Sciatic nerve (tissue), 2 donors: ENCODE measurements around the gene MXRA8. TPM values are rescaled to one million over a fixed set of nuclear protein-coding genes. Genes with fewer than 3 reads are reported as not detected.
"Not testable (repeated sequence)": the region's sequence is repeated elsewhere in the genome, so short reads cannot be mapped to it uniquely, and the experiment has no call there.

Source experiments
- ATAC-seq: fragments of 200-7000 bp; cut with Tn5 transposase; one replicate; pipeline ENCODE4 v1.9.1; 2020; ENCODE audit warnings: mild to moderate bottlenecking, moderate library complexity
- DNase-seq: peaks from one replicate; pipeline ENCODE4 v3.0.0-alpha.2; 2020; ENCODE audit warnings: low spot score
- intact Hi-C: fragments of 100-400 bp; cut with DNase I; formaldehyde crosslinking; loops from one replicate; pipeline ENCODE4 v1.14.2; 2022
- total RNA-seq: library from RNA; stranded (reverse); fragmentation: NEBNext Ultra II Directional; extraction: Animal tissue kit (Norgen Biotek cat#: 25700); gene quantifications from one replicate; pipeline ENCODE4 v1.2.1, GENCODE V29; 2021
- donor health status: DM: no; HTN: no; CAD: no.
- donor health status: DM: no; HTN: no; CAD: no.

The MXRA8 gene
- total RNA-seq, 1 donor from 2014 or later, result 262 TPM

- no peak for ATAC-seq
- no peak for DNase-seq
- intact Hi-C loops, result loop anchor here (10.0 kb wide), 1 partner anchor 100 kb away; no protein-coding TSS in a partner anchor
Measured at GRCh38 chr1:1395166-1395565, 36.8 kb upstream of the MXRA8 start.

GRCh38 chr1:1394116-1394515 lies 35.8 kb upstream of the MXRA8 start:
- no peak for DNase-seq
- intact Hi-C loops, result loop anchor here (10.0 kb wide), 1 partner anchor 101 kb away; no protein-coding TSS in a partner anchor
- ATAC-seq, result no peak

GRCh38 chr1:1393428-1393827 lies 35.1 kb upstream of the MXRA8 start:
- ATAC-seq (no peak), DNase-seq (no peak)
- intact Hi-C loops, result loop anchor here (10.0 kb wide), 1 partner anchor 101 kb away; no protein-coding TSS in a partner anchor

- ATAC-seq, result no peak
- intact Hi-C loops, result loop anchor here (10.0 kb wide), 1 partner anchor 102 kb away; no protein-coding TSS in a partner anchor
- no peak for DNase-seq
Measured at GRCh38 chr1:1393014-1393413, 34.7 kb upstream of the MXRA8 start.

GRCh38 chr1:1391225-1391624 lies 32.9 kb upstream of the MXRA8 start:
- DNase-seq (no peak), ATAC-seq (no peak)
- intact Hi-C loops, result loop anchor here (10.0 kb wide), 1 partner anchor 104 kb away; no protein-coding TSS in a partner anchor

- intact Hi-C loops, result loop anchor here (10.0 kb wide), 1 partner anchor 104 kb away; no protein-coding TSS in a partner anchor
- DNase-seq, result no peak
- ATAC-seq, result no peak
Measured at GRCh38 chr1:1390675-1391074, 32.3 kb upstream of the MXRA8 start.

GRCh38 chr1:1388078-1388472 lies 29.7 kb upstream of the MXRA8 start:
- DNase-seq (no peak), ATAC-seq (no peak)
- intact Hi-C loops, result no loop called here

GRCh38 chr1:1387098-1388077 lies 29.0 kb upstream of the MXRA8 start:
- DNase-seq (no peak), ATAC-seq (peak; percentile 30)
- intact Hi-C loops, result no loop called here

- ATAC-seq (no peak), DNase-seq (no peak)
- intact Hi-C loops, result no loop called here
Measured at GRCh38 chr1:1385931-1386330, 27.6 kb upstream of the MXRA8 start.

GRCh38 chr1:1385339-1385738 lies 27.0 kb upstream of the MXRA8 start:
- DNase-seq, intact Hi-C loops, ATAC-seq: not testable (repeated sequence)

GRCh38 chr1:1381294-1381693 lies 22.9 kb upstream of the MXRA8 start:
- no peak for ATAC-seq
- intact Hi-C loops, result no loop called here
- no peak for DNase-seq

GRCh38 chr1:1380860-1381259 lies 22.5 kb upstream of the MXRA8 start:
- intact Hi-C loops, result no loop called here
- ATAC-seq (no peak), DNase-seq (no peak)

- DNase-seq (no peak), ATAC-seq (no peak)
- intact Hi-C loops, result no loop called here
Measured at GRCh38 chr1:1377540-1378205, 19.3 kb upstream of the MXRA8 start.

- no peak for ATAC-seq
- intact Hi-C loops, result no loop called here
- DNase-seq, result no peak
Measured at GRCh38 chr1:1376551-1377226, 18.3 kb upstream of the MXRA8 start.

- peak; percentile 96 for ATAC-seq
- DNase-seq, result peak; percentile 99
- intact Hi-C loops, result no loop called here
Measured at GRCh38 chr1:1374929-1375662, 16.7 kb upstream of the MXRA8 start, which contains the start of gene AURKAIP1. AURKAIP1 (minus strand) TSS chr1:1375207; CDS start chr1:1374756, 451 bp downstream.

- no peak for ATAC-seq
- intact Hi-C loops, result no loop called here
- peak; percentile 75 for DNase-seq
Measured at GRCh38 chr1:1374589-1374928, 16.2 kb upstream of the MXRA8 start.

GRCh38 chr1:1373815-1374588 lies 15.6 kb upstream of the MXRA8 start:
- intact Hi-C loops, result no loop called here
- DNase-seq, result peak; percentile 72

More at GRCh38 chr1:1373815-1374588, 15.6 kb upstream of the MXRA8 start:
- ATAC-seq, result no peak
